Vagina (tissue), 2 donors: ENCODE measurements around the gene FBLN1.

Experiments
- POLR2A ChIP-seq, 2 donors: fragments of 450-650 bp; IDR thresholded peaks; one replicate each; pipeline ENCODE4 v1.6.1; 2017; ENCODE audit warnings: antibody characterized with exemption in 2 of 2, mild to moderate bottlenecking in 2 of 2, moderate library complexity in 2 of 2
- POLR2AphosphoS5 ChIP-seq, 2 donors: sonication (generic); formaldehyde crosslinking; IDR thresholded peaks; one replicate each; pipeline ENCODE4 v1.9.0; 2017; ENCODE audit warnings: antibody characterized with exemption in 2 of 2, mild to moderate bottlenecking in 2 of 2, low read depth in 1 of 2; ENCODE audit not compliant: insufficient read depth in 1 of 2
- TF ChIP-seq, protein P1 (sequence below), 3 experiments: fragments of 450-650 bp in 2 of 3; fragments of 200-600 bp in 1 of 3; sonication (generic) in 1 of 3; IDR thresholded peaks; one replicate each; pipeline ENCODE4 v1.5.1; 2017 to 2019; ENCODE audit warnings: antibody characterized with exemption in 3 of 3, mild to moderate bottlenecking in 2 of 3, moderate library complexity in 2 of 3

DNA sequence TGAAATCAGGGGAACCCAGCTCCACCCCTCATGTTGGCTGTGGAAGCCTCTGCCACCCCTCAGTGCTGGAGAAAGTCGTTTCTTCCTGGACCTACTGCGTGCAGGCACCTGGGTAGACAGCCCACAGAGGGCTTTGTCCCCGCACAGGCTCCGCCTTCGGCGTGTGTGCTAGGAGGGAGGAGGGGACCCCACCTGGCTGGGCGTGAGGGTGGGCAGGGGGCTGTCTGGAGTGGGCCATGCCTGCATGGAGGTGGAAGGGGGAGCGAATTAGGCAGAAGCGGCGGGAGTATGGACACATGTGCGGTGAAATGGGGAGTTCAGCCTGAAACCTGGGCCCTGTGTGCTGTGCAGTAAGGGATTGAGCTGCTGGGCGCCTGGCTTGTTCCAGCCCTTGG lies 49.3 kb downstream of the FBLN1 start:
- TF ChIP-seq, protein P1, sequence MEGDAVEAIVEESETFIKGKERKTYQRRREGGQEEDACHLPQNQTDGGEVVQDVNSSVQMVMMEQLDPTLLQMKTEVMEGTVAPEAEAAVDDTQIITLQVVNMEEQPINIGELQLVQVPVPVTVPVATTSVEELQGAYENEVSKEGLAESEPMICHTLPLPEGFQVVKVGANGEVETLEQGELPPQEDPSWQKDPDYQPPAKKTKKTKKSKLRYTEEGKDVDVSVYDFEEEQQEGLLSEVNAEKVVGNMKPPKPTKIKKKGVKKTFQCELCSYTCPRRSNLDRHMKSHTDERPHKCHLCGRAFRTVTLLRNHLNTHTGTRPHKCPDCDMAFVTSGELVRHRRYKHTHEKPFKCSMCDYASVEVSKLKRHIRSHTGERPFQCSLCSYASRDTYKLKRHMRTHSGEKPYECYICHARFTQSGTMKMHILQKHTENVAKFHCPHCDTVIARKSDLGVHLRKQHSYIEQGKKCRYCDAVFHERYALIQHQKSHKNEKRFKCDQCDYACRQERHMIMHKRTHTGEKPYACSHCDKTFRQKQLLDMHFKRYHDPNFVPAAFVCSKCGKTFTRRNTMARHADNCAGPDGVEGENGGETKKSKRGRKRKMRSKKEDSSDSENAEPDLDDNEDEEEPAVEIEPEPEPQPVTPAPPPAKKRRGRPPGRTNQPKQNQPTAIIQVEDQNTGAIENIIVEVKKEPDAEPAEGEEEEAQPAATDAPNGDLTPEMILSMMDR (IDR thresholded peaks at IDR 0.05), result no peak
- TF ChIP-seq POLR2AphosphoS5 (IDR thresholded peaks at IDR 0.05; ENCODE audit: insufficient read depth in 1 of 2, low read depth in 1 of 2) (no peak), POLR2A (IDR thresholded peaks at IDR 0.05) (no peak)
